GM19463 (cell line): ENCODE data around the gene ZNF367.

ENCODE experiments used
- ATAC-seq: cut with Tn5 transposase; IDR thresholded peaks from one replicate; pipeline ENCODE4 v1.9.1; 2021; ENCODE audit warnings: mild to moderate bottlenecking, moderate library complexity; ENCODE audit not compliant: unreplicated experiment

ZNF367 gene

GRCh38 chr9:96437454-96437853 lies 19.3 kb upstream of the ZNF367 start:
- no peak for ATAC-seq

GRCh38 chr9:96436456-96437126 lies 18.4 kb upstream of the ZNF367 start:
- ATAC-seq: no peak

- ATAC-seq: no peak
These were observed 17.9 kb upstream of the ZNF367 start for GRCh38 chr9:96436063-96436455.

GRCh38 chr9:96435345-96435744 lies 17.2 kb upstream of the ZNF367 start:
- no peak for ATAC-seq

GRCh38 chr9:96430377-96430776 lies 12.2 kb upstream of the ZNF367 start:
- ATAC-seq: no peak

- no peak for ATAC-seq
These were observed 11.6 kb upstream of the ZNF367 start for GRCh38 chr9:96429732-96430131.

DNA sequence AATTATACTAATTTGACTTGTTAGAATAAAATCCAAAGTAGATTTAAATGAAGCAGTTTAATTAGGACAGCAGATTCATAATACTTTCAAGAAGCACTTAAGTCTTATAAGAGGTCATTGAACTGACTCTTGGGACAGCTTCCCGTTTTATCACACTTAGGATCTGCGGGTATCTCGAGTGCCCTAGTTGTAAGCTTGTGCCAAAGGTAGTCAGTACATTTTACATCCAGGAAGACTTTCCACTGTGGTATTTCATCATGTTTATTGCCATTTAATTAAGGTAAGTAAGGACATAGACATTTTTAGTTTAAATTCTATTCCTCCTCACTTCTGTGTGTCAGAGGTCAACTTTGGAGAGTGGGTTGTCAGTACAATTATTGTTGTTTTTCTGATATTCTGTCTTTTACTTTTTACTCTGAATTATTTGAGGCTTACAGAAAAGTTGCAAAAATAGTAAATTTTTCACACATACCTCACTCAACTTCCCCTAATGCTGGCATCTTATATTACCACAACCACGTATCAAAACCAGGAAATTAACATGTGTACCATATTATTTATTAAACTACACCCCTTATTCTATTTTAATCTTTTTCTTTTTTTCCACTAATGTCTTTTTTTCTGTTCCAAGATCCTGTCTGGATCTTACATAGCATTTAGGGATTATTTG lies 7.5 kb upstream of the ZNF367 start:
- ATAC-seq: no peak

- ATAC-seq: no peak
These were observed 5.8 kb upstream of the ZNF367 start for GRCh38 chr9:96423985-96424336.

DNA sequence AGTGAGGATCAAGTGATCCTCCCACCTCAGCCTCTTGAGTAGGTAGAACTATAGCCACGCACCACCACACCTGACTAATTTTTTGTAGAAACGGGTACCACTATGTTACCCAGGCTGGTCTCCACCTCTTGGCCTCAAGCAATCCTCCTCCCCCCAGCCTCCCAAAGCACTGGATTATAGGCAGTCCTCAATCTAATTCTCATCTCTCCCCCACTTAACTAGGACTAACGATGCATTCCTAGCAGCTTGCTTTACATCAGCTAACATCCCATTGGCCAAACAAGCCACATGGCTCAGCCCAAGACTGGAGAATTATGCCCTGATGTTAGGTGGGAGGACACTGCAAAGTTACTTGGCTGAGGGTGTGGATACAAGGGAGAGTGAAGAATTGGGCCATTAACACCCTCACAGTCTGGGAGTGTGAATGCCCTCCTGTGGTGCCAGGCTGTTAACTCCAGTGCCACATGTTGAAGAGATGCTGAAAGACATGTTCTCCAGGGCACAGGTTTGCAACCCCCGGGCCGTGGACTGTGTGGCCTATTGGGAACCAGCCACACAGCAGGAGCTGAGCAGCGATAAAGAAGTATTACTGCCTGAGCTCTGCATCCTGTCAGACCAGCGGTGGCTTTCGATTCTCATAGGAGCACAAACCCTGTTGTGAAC lies 5.3 kb upstream of the ZNF367 start:
- ATAC-seq: no peak

DNA sequence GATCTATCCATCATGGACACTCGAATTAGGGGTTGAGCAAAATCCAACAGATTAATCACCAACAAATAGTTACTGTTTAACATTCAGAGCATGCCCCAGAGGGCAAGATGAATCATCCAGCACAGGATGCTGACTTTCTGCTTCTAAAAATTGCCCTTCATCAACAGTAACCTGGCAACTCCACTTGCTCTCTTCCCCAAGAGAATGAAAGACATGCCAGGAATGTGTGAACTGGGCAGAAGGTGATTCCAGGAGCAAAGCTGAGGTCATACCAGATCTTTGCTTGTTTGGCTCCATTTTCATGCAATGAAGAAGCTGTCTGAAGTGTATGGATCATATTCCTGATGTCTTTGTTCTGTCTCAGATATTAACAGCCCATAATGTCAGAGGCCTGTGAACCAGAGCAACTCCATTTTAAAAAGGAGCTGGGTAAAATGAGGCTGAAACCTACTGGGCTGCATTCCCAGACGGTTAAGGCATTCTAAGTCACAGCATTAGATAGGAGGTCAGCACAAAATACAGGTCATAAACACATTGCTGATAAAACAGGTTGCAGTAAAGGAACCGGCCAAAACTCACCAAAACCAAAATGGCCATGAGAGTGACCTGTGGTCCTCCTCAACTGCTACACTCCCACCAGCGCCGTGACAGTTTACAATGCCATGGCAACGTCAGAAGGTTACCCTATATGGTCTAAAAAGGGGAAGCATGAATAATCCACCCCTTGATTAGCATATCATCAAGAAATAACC lies 2.5 kb upstream of the ZNF367 start:
- ATAC-seq: no peak

GRCh38 chr9:96419691-96419969 lies 1.5 kb upstream of the ZNF367 start:
- no peak for ATAC-seq

- peak; percentile 40 for ATAC-seq
These were observed 935 bp upstream of the ZNF367 start for GRCh38 chr9:96418920-96419690.

DNA sequence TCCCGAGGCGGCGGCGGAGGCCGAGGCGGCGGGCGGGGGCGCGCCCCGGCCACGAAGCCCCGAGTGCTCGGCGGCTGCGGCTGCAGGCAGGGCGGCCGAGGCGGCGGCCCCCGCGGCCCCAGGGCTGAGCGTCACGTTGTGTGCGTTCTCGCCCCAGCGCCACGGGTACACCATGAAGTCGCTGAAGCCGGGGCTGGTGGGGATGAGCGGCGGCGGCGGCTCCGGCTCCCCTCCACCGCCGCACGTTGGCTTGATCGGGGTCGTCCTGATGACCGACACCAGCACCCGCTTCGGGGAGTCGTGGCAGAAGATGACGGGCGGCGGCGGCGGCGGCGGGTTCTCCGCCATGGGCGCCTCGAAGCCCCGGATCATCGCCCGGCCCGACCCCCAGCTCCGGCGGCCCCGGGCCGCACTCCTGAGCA lies 498 bp downstream of the ZNF367 start:
- no peak for ATAC-seq

DNA sequence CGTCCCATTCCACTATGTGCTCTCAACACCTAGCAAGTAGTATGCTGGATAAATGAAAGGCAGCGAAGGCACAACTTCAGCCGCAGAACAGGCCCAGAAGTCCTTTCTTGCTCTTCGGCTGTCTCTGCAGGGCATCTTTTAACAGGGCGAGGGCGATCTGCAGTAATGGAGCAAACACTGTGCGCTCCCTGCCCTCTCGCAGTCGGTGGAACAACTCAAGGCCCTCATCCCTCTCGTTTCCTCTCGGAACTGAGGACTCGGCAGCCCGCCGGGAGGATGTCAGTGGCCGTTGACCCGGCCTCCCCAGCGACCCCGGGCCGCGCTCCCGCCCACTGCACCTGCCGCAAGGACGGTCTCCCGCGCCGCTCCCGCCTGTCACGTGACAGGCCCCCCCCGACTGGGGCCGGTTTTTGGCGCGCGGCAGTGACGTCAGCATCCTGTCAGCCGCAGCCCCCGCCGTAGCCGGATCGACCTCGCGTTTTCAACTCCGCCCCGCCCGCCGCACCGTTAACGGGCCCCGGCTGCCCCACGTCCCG lies 1.1 kb downstream of the ZNF367 start:
- peak; percentile 14 for ATAC-seq

DNA sequence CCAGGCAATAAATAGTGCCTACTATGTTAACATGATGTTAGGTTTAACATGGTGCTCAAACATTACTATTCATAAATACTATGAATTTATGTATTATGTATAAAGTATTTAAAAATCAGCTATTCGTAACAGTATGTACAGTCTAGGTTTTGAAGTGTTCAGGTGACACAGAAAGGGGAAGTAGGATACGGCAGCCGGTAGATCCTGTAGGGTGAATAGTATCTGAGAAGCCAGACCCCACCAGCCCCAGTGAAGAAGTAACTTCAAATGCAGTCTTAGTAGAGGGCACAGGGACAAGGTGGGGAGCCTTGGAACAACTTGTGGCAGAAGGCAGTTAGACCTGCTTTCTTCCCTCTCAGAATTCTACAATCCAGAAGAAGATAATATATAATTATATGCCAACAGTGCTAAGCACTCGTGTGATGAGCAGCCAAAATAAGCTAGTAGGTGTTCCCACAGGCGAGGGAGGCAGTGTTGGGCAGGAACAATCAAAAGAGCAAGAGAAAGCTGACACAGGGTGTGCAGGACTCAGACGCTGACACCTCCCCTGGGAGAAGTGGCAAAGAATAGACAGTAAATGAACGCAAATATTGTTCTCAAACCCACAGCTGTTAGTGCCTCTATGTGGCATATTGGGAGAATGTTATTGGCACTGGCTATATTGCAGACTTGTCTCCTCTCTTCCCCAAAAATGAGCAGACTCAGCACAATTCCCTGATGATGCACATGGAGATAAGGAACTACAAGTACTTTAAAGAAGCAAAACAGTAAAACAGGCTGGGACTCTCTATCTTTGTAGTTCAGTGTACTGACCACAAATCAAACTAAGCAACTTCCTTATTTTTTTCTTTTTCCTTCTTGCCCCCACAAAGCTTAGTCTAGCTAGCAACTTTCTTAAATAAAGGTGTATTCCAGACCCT lies 4.6 kb downstream of the ZNF367 start:
- peak; percentile 21 for ATAC-seq

GRCh38 chr9:96412174-96412913 lies 5.8 kb downstream of the ZNF367 start:
- no peak for ATAC-seq

DNA sequence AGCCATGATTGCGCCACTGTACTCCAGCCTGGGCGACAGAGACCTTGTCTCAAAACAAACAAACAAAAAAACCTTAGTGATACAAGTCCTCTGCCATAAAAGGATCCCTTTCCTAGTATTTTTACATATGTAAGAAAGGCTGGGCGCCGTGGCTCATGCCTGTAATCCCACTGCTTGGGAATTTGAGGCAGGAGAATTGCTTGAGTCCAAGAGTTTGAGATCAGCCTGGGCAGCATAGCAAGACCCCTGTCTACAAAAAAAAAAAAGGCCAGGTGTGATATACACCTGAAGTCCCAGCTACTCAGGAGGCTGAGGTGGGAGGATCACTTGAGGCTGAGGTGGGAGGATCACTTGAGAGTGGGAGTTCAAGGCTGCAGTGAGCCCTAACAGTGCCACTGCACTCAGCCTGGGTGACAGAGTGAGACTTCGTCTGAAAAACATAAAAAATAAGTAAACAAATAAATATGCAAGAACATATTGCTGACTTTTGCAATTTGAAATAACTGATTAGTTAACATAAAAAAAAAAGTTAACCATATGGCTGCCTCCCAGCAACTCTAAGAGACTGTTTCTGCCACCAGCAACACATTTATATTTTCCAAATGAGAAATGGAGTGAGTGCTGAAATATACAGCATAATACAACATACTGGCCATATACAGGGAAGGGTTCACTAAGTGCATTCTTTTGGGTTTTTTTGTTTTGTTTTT lies 6.9 kb downstream of the ZNF367 start:
- ATAC-seq: no peak
